ENCODE results near the gene FBRS. TPM values are rescaled to one million over a fixed set of nuclear protein-coding genes. Genes with fewer than 3 reads are reported as not detected.

Gene FBRS
- total and polyA plus RNA-seq, 2 of the 13 experiments (the other 11 are each of a cell fraction or from before 2014, with no cell fraction given): 13.7 to 16.2 TPM

- TF ChIP-seq ZNF512B (CRISPR knock-in tag; IDR thresholded peaks at IDR 0.05; ENCODE audit: borderline replicate concordance) (no peak), SNRNP70 (IDR thresholded peaks at IDR 0.05; ENCODE audit: low read depth, low read length) (no peak), AKAP8 (CRISPR knock-in tag; IDR thresholded peaks at IDR 0.05) (no peak), MAFF (IDR thresholded peaks at IDR 0.05; ENCODE audit: low read depth, low read length) (no peak), ZNF607 (CRISPR knock-in tag; IDR thresholded peaks at IDR 0.05; ENCODE audit: borderline replicate concordance) (no peak), TMF1 (CRISPR knock-in tag; IDR thresholded peaks at IDR 0.05; ENCODE audit: low read depth) (no peak), SMARCE1 (IDR thresholded peaks at IDR 0.05; ENCODE audit: borderline replicate concordance) (no peak), ZNF160 (CRISPR knock-in tag; IDR thresholded peaks at IDR 0.05) (no peak), ZNF451 (CRISPR knock-in tag; IDR thresholded peaks at IDR 0.05) (no peak), MTA1 (CRISPR knock-in tag; IDR thresholded peaks at IDR 0.05; ENCODE audit: borderline replicate concordance) (no peak), CREBL2 (CRISPR knock-in tag; IDR thresholded peaks at IDR 0.05; ENCODE audit: borderline replicate concordance) (no peak), SMC3 (IDR thresholded peaks at IDR 0.05; ENCODE audit: low read length) (no peak), ZNF605 (CRISPR knock-in tag; IDR thresholded peaks at IDR 0.05) (no peak), RNF219 (CRISPR knock-in tag; IDR thresholded peaks at IDR 0.05) (0 out of 2 replicates have a peak, but pooled peaks have one; percentile 4), ATF5 (CRISPR knock-in tag; IDR thresholded peaks at IDR 0.05; ENCODE audit: low read depth) (peak; percentile 43; the same call in 1 of the 2 replicates), PCBP2 (optimal IDR thresholded peaks at IDR 0.05; ENCODE audit: low read depth, low read length, poor library complexity, severe bottlenecking) (no peak), NR2F6 (IDR thresholded peaks at IDR 0.05) (no peak), NR2F6 (CRISPR knock-in tag; IDR thresholded peaks at IDR 0.05) (no peak), ZNF501 (CRISPR knock-in tag; IDR thresholded peaks at IDR 0.05) (no peak)
- TF ChIP-seq, protein P1, sequence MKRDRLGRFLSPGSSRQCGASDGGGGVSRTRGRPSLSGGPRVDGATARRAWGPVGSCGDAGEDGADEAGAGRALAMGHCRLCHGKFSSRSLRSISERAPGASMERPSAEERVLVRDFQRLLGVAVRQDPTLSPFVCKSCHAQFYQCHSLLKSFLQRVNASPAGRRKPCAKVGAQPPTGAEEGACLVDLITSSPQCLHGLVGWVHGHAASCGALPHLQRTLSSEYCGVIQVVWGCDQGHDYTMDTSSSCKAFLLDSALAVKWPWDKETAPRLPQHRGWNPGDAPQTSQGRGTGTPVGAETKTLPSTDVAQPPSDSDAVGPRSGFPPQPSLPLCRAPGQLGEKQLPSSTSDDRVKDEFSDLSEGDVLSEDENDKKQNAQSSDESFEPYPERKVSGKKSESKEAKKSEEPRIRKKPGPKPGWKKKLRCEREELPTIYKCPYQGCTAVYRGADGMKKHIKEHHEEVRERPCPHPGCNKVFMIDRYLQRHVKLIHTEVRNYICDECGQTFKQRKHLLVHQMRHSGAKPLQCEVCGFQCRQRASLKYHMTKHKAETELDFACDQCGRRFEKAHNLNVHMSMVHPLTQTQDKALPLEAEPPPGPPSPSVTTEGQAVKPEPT (CRISPR knock-in tag; IDR thresholded peaks at IDR 0.05; ENCODE audit: low read depth): peak; percentile 79
Observed at GRCh38 chr16:30609002-30609925, 49.0 kb upstream of the FBRS start (continued).
